Airway epithelial cell (primary cell): ENCODE results near the gene ABCA13. TPM values are rescaled to one million over a fixed set of nuclear protein-coding genes. Genes with fewer than 3 reads are reported as not detected.

ENCODE experiments used
- total RNA-seq: library from RNA; depleted of rRNA; stranded (reverse); fragments of >200 nt; gene quantifications from 2 replicates; pipeline ENCODE4 v1.2.3, GENCODE V29; 2015

Gene ABCA13, protein sequence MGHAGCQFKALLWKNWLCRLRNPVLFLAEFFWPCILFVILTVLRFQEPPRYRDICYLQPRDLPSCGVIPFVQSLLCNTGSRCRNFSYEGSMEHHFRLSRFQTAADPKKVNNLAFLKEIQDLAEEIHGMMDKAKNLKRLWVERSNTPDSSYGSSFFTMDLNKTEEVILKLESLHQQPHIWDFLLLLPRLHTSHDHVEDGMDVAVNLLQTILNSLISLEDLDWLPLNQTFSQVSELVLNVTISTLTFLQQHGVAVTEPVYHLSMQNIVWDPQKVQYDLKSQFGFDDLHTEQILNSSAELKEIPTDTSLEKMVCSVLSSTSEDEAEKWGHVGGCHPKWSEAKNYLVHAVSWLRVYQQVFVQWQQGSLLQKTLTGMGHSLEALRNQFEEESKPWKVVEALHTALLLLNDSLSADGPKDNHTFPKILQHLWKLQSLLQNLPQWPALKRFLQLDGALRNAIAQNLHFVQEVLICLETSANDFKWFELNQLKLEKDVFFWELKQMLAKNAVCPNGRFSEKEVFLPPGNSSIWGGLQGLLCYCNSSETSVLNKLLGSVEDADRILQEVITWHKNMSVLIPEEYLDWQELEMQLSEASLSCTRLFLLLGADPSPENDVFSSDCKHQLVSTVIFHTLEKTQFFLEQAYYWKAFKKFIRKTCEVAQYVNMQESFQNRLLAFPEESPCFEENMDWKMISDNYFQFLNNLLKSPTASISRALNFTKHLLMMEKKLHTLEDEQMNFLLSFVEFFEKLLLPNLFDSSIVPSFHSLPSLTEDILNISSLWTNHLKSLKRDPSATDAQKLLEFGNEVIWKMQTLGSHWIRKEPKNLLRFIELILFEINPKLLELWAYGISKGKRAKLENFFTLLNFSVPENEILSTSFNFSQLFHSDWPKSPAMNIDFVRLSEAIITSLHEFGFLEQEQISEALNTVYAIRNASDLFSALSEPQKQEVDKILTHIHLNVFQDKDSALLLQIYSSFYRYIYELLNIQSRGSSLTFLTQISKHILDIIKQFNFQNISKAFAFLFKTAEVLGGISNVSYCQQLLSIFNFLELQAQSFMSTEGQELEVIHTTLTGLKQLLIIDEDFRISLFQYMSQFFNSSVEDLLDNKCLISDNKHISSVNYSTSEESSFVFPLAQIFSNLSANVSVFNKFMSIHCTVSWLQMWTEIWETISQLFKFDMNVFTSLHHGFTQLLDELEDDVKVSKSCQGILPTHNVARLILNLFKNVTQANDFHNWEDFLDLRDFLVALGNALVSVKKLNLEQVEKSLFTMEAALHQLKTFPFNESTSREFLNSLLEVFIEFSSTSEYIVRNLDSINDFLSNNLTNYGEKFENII (N-terminal part only)
- 0.84 and 0.99 TPM in 2 replicates for total RNA-seq

GRCh38 chr7:48171202-48171601 is at the start of gene ABCA13:
TSS of gene ABCA13 (plus strand) at chr7:48171458. CDS start at chr7:48171484, 26 bp downstream.

Other genes with a start within 250 kb of the ABCA13 start
- gene PKD1L1, start 223.0 kb upstream of the ABCA13 start, total RNA-seq: 0.07 TPM in 1 of 2 replicates, not detected in the other
- gene HUS1, start 191.8 kb upstream of the ABCA13 start, total RNA-seq: 11.8 and 13.7 TPM in 2 replicates
- not detected in 2 replicates for gene SUN3, start 142.4 kb upstream of the ABCA13 start, total RNA-seq
- gene C7orf57, start 135.9 kb upstream of the ABCA13 start, total RNA-seq: 0.14 TPM in 2 replicates
- 79.9 and 81.5 TPM in 2 replicates for gene UPP1, start 82.2 kb upstream of the ABCA13 start, total RNA-seq